H1 (cell line): ENCODE results near the gene FGFBP2. TPM values are rescaled to one million over a fixed set of nuclear protein-coding genes. Genes with fewer than 3 reads are reported as not detected.

Experiments
- CTCF ChIA-PET: fragments of 300-600 bp; sonication (Branson Sonifier 250); formaldehyde crosslinking; loops from one replicate; lab custom pipeline; 2021; ENCODE audit not compliant: partially characterized antibody; lab: Charles Lee
- POLR2A ChIA-PET: fragments of 300-600 bp; sonication (Branson Sonifier 250); formaldehyde crosslinking; loops from one replicate; lab custom pipeline; 2021; ENCODE audit warnings: inconsistent platforms; ENCODE audit not compliant: partially characterized antibody; lab: Charles Lee
- DNase-seq, 2 experiments: peaks; one replicate each; pipeline versions ENCODE4 v3.0.0 to v3.0.0-alpha.2; 2010 to 2022; ENCODE audit warnings: low spot score in 2 of 2, low read depth in 1 of 2, mixed read lengths in 1 of 2
- FAIRE-seq: peaks from 2 replicates; lab custom pipeline; 2011; peaks lifted over from hg19 to GRCh38; lab: Jason Lieb, UNC
- H2AFZ ChIP-seq: 2 replicates; pipeline ENCODE4 v1.8.1; 2012; ENCODE audit warnings: low read length, inconsistent platforms
- H2AK5ac ChIP-seq: 2 replicates; pipeline ENCODE4 v1.6.1; 2013; ENCODE audit warnings: low read depth, low read length
- H2BK120ac ChIP-seq: replicated peaks from 2 replicates; pipeline ENCODE3; 2013; ENCODE audit warnings: low read depth, low read length, inconsistent platforms
- H2BK12ac ChIP-seq: 2 replicates; pipeline ENCODE4 v1.6.1; 2013; ENCODE audit warnings: low read depth, low read length
- H2BK15ac ChIP-seq: 2 replicates; pipeline ENCODE4 v1.6.1; 2013; ENCODE audit warnings: low read length
- H2BK20ac ChIP-seq: 2 replicates; pipeline ENCODE4 v1.6.1; 2013; ENCODE audit warnings: low read length
- H2BK5ac ChIP-seq: 2 replicates; pipeline ENCODE4 v1.6.1; 2013; ENCODE audit warnings: low read depth, low read length
- H3K14ac ChIP-seq: 2 replicates; pipeline ENCODE4 v1.6.1; 2013; ENCODE audit warnings: inconsistent platforms; ENCODE audit not compliant: insufficient read length
- H3K18ac ChIP-seq: 2 replicates; pipeline ENCODE4 v1.6.1; 2013; ENCODE audit warnings: low read length; ENCODE audit errors: extremely low read depth
- H3K23ac ChIP-seq: 2 replicates; pipeline ENCODE4 v1.6.1; 2013; ENCODE audit warnings: inconsistent platforms; ENCODE audit not compliant: insufficient read length
- H3K23me2 ChIP-seq: 2 replicates; pipeline ENCODE4 v1.6.1; 2013; ENCODE audit warnings: low read depth, low read length
- H3K27ac ChIP-seq: 2 replicates; pipeline ENCODE4 v1.6.1; 2011; ENCODE audit warnings: low read depth, low read length, inconsistent platforms
- H3K27me3 ChIP-seq, 4 experiments: replicated peaks in 1 of 4; 1 replicate in 1 of 4; 2 replicates in 3 of 4; pipeline versions ENCODE4 v1.6.1 to v1.8.1; 2011 to 2013; ENCODE audit warnings: low read length in 3 of 4, mild to moderate bottlenecking in 3 of 4, inconsistent platforms in 2 of 4, mixed read lengths in 2 of 4, moderate library complexity in 1 of 4; ENCODE audit not compliant: control insufficient read depth in 3 of 4, insufficient read depth in 3 of 4; ENCODE audit errors: extremely low read depth in 1 of 4
- H3K36me3 ChIP-seq, 4 experiments: 2 replicates each; pipeline versions ENCODE4 v1.6.1 to v1.8.1; 2011 to 2013; ENCODE audit warnings: mild to moderate bottlenecking in 4 of 4, low read length in 3 of 4, moderate library complexity in 2 of 4, control low read depth in 1 of 4, inconsistent platforms in 1 of 4; ENCODE audit not compliant: insufficient read depth in 4 of 4, control insufficient read depth in 2 of 4
- H3K4ac ChIP-seq: replicated peaks from 2 replicates; pipeline ENCODE3; 2013; ENCODE audit warnings: low read length, low read depth, mixed read lengths, inconsistent platforms; ENCODE audit not compliant: insufficient read length
- H3K4me1 ChIP-seq, 4 experiments: replicated peaks in 1 of 4; 1 replicate in 1 of 4; 2 replicates in 3 of 4; pipeline versions ENCODE4 v1.6.1 to v1.8.1; 2011 to 2013; ENCODE audit warnings: low read length in 3 of 4, inconsistent platforms in 2 of 4, mixed read lengths in 1 of 4; ENCODE audit not compliant: insufficient read depth in 4 of 4, control insufficient read depth in 3 of 4
- H3K4me2 ChIP-seq, 2 experiments: 2 replicates each; pipeline versions ENCODE4 v1.6.1 to v1.8.1; 2011 to 2013; ENCODE audit warnings: low read depth in 2 of 2, low read length in 2 of 2, control low read depth in 1 of 2, inconsistent platforms in 1 of 2, mild to moderate bottlenecking in 1 of 2; ENCODE audit not compliant: insufficient read depth in 1 of 2
- H3K4me3 ChIP-seq, 4 experiments: fragments of 200-600, 300-600 bp in 1 of 4; sonication (generic), shearing (Covaris generic), sonication (Bioruptor Twin) in 1 of 4; 2 replicates each; pipeline versions ENCODE4 v1.5.1 to v1.8.1; 2011 to 2016; ENCODE audit warnings: low read length in 4 of 4, low read depth in 3 of 4, control low read depth in 2 of 4, inconsistent platforms in 2 of 4, mild to moderate bottlenecking in 2 of 4, mixed read lengths in 1 of 4, moderate library complexity in 1 of 4; ENCODE audit not compliant: insufficient read depth in 2 of 4; ENCODE audit errors: extremely low read depth in 1 of 4
- H3K56ac ChIP-seq: replicated peaks from 2 replicates; pipeline ENCODE3; 2013; ENCODE audit warnings: low read depth, mild to moderate bottlenecking, mixed read lengths, low read length, inconsistent platforms; ENCODE audit not compliant: insufficient read length
- H3K79me1 ChIP-seq: 2 replicates; pipeline ENCODE4 v1.6.1; 2013; ENCODE audit warnings: low read depth, low read length, control low read depth
- H3K79me2 ChIP-seq, 2 experiments: 2 replicates each; pipeline versions ENCODE4 v1.6.1 to v1.8.1; 2012 to 2013; ENCODE audit warnings: low read length in 2 of 2, mild to moderate bottlenecking in 2 of 2, inconsistent platforms in 1 of 2; ENCODE audit not compliant: insufficient read depth in 2 of 2, control insufficient read depth in 1 of 2
- H3K9ac ChIP-seq, 4 experiments: replicated peaks in 1 of 4; 1 replicate in 1 of 4; 2 replicates in 3 of 4; pipeline versions ENCODE4 v1.6.1 to v1.8.1; 2011 to 2013; ENCODE audit warnings: low read depth in 3 of 4, low read length in 3 of 4, control low read depth in 2 of 4, mild to moderate bottlenecking in 2 of 4, moderate library complexity in 2 of 4, inconsistent platforms in 1 of 4; ENCODE audit errors: extremely low read depth in 1 of 4
- H3K9me3 ChIP-seq, 2 experiments: 2 replicates each; pipeline versions ENCODE4 v1.6.1 to v1.8.1; 2012 to 2013; ENCODE audit warnings: mild to moderate bottlenecking in 2 of 2, moderate library complexity in 2 of 2, control low read depth in 1 of 2, inconsistent platforms in 1 of 2, low read depth in 1 of 2, low read length in 1 of 2, mixed read lengths in 1 of 2; ENCODE audit not compliant: insufficient read depth in 2 of 2
- H4K20me1 ChIP-seq, 2 experiments: replicated peaks in 1 of 2; 2 replicates each; pipeline versions ENCODE3 to v1.8.1; 2011 to 2013; ENCODE audit warnings: inconsistent platforms in 2 of 2, low read length in 2 of 2, mild to moderate bottlenecking in 1 of 2; ENCODE audit not compliant: insufficient read depth in 2 of 2, control insufficient read depth in 1 of 2
- H4K5ac ChIP-seq: 2 replicates; pipeline ENCODE4 v1.6.1; 2013; ENCODE audit warnings: low read length, low read depth, mixed read lengths, inconsistent platforms; ENCODE audit not compliant: insufficient read length
- H4K8ac ChIP-seq: 2 replicates; pipeline ENCODE4 v1.8.0; 2013; ENCODE audit warnings: mild to moderate bottlenecking, moderate library complexity, low read length, inconsistent platforms; ENCODE audit not compliant: insufficient read depth; ENCODE audit errors: extremely low read depth
- H4K91ac ChIP-seq: replicated peaks from 2 replicates; pipeline ENCODE3; 2013; ENCODE audit warnings: low read length, mixed read lengths, inconsistent platforms; ENCODE audit not compliant: insufficient read length
- TAF7 ChIP-seq: optimal IDR thresholded peaks from 2 replicates; pipeline ENCODE3; 2011; ENCODE audit warnings: low read depth, mild to moderate bottlenecking, inconsistent platforms, low read length, moderate library complexity, borderline replicate concordance
- WGBS, 2 experiments: shearing (Covaris generic) in 1 of 2; methylation state at CpG; one replicate each; pipeline versions ENCODE4 v1.1.6 to v1.1.7; 2013 to 2015; ENCODE audit warnings: low lambda C conversion rate in 2 of 2, mixed read lengths in 2 of 2, inconsistent platforms in 1 of 2, low coverage in 1 of 2, missing lambda C conversion rate in 1 of 2; ENCODE audit not compliant: insufficient replicate concordance in 2 of 2, insufficient coverage in 1 of 2, insufficient read length in 1 of 2; ENCODE audit errors: extremely low coverage in 1 of 2, missing lambda C conversion rate in 1 of 2; 5-methylcytosine and 5-hydroxymethylcytosine counted together
- polyA plus RNA-seq, 7 experiments: library from polyadenylated mRNA; depleted of rRNA in 3 of 7; stranded (reverse) in 5 of 7; unstranded in 2 of 7; fragments of >200 nt in 5 of 7; fragments of 200-250 nt in 2 of 7; gene quantifications; 1 replicate in 5 of 7; 2 replicates in 1 of 7; 4 replicates in 1 of 7; pipeline versions ENCODE4 v1.2.1 to v1.2.3, GENCODE V29; 2011 to 2013; ENCODE audit warnings: missing spikeins in 2 of 7, mixed read lengths in 2 of 7
- total RNA-seq: library from RNA; stranded (reverse); fragmentation: NEBNext Ultra II Directional; extraction: Animal tissue kit (Norgen Biotek cat#: 25700); gene quantifications from 2 replicates; pipeline ENCODE4 v1.2.1, GENCODE V29; 2021

The FGFBP2 gene
- total and polyA plus RNA-seq, 2 of the 8 experiments (the other 6 are each of a cell fraction or from before 2014, with no cell fraction given), result 0.15 TPM; not detected in 1

- FAIRE-seq (no peak), DNase-seq (no peak)
- Histone ChIP-seq H3K18ac (no peak overlapping the region), H4K91ac (no peak overlapping the region), H3K27ac (no peak overlapping the region), H2AFZ (no peak overlapping the region), H3K36me3 (peaks cover 23 to 90% (median 68%) of the 10 kb centered on the region in 4 experiments), H3K9ac (no peak overlapping the region), H2BK20ac (no peak overlapping the region), H2BK5ac (no peak overlapping the region), H4K5ac (no peak overlapping the region), H3K4me1 (no peaks in the 10 kb centered on the region), H3K79me1 (no peaks in the 10 kb centered on the region), H2AK5ac (no peak overlapping the region), H2BK12ac (no peak overlapping the region), H3K27me3 (no peaks in the 10 kb centered on the region), H2BK120ac (no peak overlapping the region), H3K4me2 (no peak overlapping the region), H3K79me2 (no peaks in the 10 kb centered on the region), H2BK15ac (no peak overlapping the region), H4K20me1 (peaks cover 0 to 1% of the 10 kb centered on the region in 2 experiments), H3K23ac (no peak overlapping the region)
- CTCF ChIA-PET, result interaction anchor here (0.8 to 2.7 kb wide), 3 partner anchors 10 to 196 kb away, joined by 3 to 9 read pairs (median 3); no protein-coding TSS in a partner anchor
- WGBS, 2 experiments, result 96% methylated on average over 5 of the region's 5 CpGs; no CpG with 5 or more reads in 1 of the 2 experiments
- POLR2A ChIA-PET, result no interaction called here
- TF ChIP-seq TAF7, result no peak
- TF ChIP-seq, all 59 proteins: peak for 0
- 0 out of 4 replicates have a peak, but pooled peaks cover 2 to 4% of the 10 kb centered on the region in 2 experiments for H3K9me3 ChIP-seq
- no peak overlapping the region for H3K4me3 ChIP-seq
- no peaks in the 10 kb centered on the region; the same call in 1 of the 2 replicates for H3K23me2 ChIP-seq
- no peak overlapping the region for H4K8ac ChIP-seq
- H3K56ac ChIP-seq, result no peak overlapping the region
- no peak overlapping the region for H3K14ac ChIP-seq
- H3K4ac ChIP-seq, result no peak overlapping the region
Measured at GRCh38 chr4:15986907-15987306, 23.9 kb upstream of the FGFBP2 start.
